MM.1S (cell line): ENCODE data around the gene GALM.

Experiments
- DNase-seq: peaks from one replicate; pipeline ENCODE4 v3.0.0-alpha.2; 2015
- H2AFZ ChIP-seq: fragments of 300-600 bp; sonication (generic); 2 replicates; pipeline ENCODE4 v1.6.0; 2016; ENCODE audit warnings: antibody characterized with exemption, low read length
- H3F3A ChIP-seq: fragments of 300-600 bp; sonication (generic); 2 replicates; pipeline ENCODE4 v1.6.1; 2016; ENCODE audit warnings: mild to moderate bottlenecking, antibody characterized with exemption, low read length, moderate library complexity, mixed read lengths; ENCODE audit not compliant: insufficient read depth
- H3K27ac ChIP-seq: fragments of 300-600 bp; sonication (generic); 2 replicates; pipeline ENCODE4 v1.5.1; 2016; ENCODE audit warnings: mild to moderate bottlenecking, low read length
- H3K27me3 ChIP-seq: fragments of 300-600 bp; sonication (generic); replicated peaks from 2 replicates; pipeline ENCODE4 v1.6.0; 2016; ENCODE audit warnings: low read length; ENCODE audit not compliant: insufficient read depth
- H3K36me3 ChIP-seq: fragments of 300-600 bp; sonication (generic); replicated peaks from 2 replicates; pipeline ENCODE4 v1.6.1; 2016; ENCODE audit warnings: mild to moderate bottlenecking, low read length, mixed read lengths; ENCODE audit not compliant: insufficient read depth
- H3K4me1 ChIP-seq: fragments of 300-600 bp; sonication (generic); 2 replicates; pipeline ENCODE4 v1.6.1; 2016; ENCODE audit warnings: low read length, mixed read lengths
- H3K4me2 ChIP-seq: fragments of 300-600 bp; sonication (generic); 2 replicates; pipeline ENCODE4 v1.6.0; 2016; ENCODE audit warnings: low read depth, low read length
- H3K4me3 ChIP-seq: fragments of 300-600 bp; sonication (generic); 2 replicates; pipeline ENCODE4 v1.5.1; 2016; ENCODE audit warnings: low read length, mixed read lengths
- H3K79me2 ChIP-seq: fragments of 300-600 bp; sonication (generic); 2 replicates; pipeline ENCODE4 v1.6.1; 2016; ENCODE audit warnings: mixed run types, low read length, mixed read lengths
- H3K9ac ChIP-seq: fragments of 300-600 bp; sonication (generic); 2 replicates; pipeline ENCODE4 v1.6.1; 2016; ENCODE audit warnings: low read length, mixed read lengths
- H3K9me2 ChIP-seq: fragments of 300-600 bp; sonication (generic); replicated peaks from 2 replicates; pipeline ENCODE4 v1.6.1; 2016; ENCODE audit warnings: mild to moderate bottlenecking, low read length, mixed read lengths; ENCODE audit not compliant: insufficient read depth
- H3K9me3 ChIP-seq: fragments of 300-600 bp; sonication (generic); replicated peaks from 2 replicates; pipeline ENCODE4 v1.6.1; 2016; ENCODE audit warnings: mild to moderate bottlenecking, low read length, mixed read lengths; ENCODE audit not compliant: insufficient read depth
- H4K20me1 ChIP-seq: fragments of 300-600 bp; sonication (generic); 2 replicates; pipeline ENCODE4 v1.6.1; 2016; ENCODE audit warnings: mild to moderate bottlenecking, low read length, moderate library complexity, mixed read lengths; ENCODE audit not compliant: insufficient read depth
- CTCF ChIP-seq: fragments of 300-600 bp; sonication (generic); IDR thresholded peaks from 2 replicates; pipeline ENCODE4 v1.5.1; 2016; ENCODE audit warnings: antibody characterized with exemption, low read length, mixed read lengths
- EZH2 ChIP-seq: fragments of 300-600 bp; sonication (generic); optimal IDR thresholded peaks from 2 replicates; pipeline ENCODE3; 2017; ENCODE audit warnings: low read depth, mild to moderate bottlenecking, antibody characterized with exemption, low read length, mixed read lengths
- EZH2phosphoT487 ChIP-seq: fragments of 300-600 bp; sonication (generic); IDR thresholded peaks from 2 replicates; pipeline ENCODE4 v1.6.1; 2018; ENCODE audit warnings: antibody characterized with exemption, low read length

The GALM gene

GRCh38 chr2:38718601-38719000 lies 52.7 kb downstream of the GALM start:
- Histone ChIP-seq H3K27ac (no peak overlapping the region), H3K9ac (no peak overlapping the region), H4K20me1 (no peaks in the 10 kb centered on the region), H3K4me1 (peaks cover 35% of the 10 kb centered on the region), H3K4me3 (no peak overlapping the region), H3K9me2 (no peaks in the 10 kb centered on the region), H3K36me3 (peaks cover 9% of the 10 kb centered on the region), H3F3A (peaks cover 36% of the 10 kb centered on the region), H3K4me2 (no peak overlapping the region), H3K9me3 (no peaks in the 10 kb centered on the region), H3K27me3 (no peaks in the 10 kb centered on the region), H2AFZ (no peak overlapping the region), H3K79me2 (peaks cover 31% of the 10 kb centered on the region)
- TF ChIP-seq CTCF: no peak
- no peak for TF ChIP-seq EZH2phosphoT487
- no peak for TF ChIP-seq EZH2
- no peak for DNase-seq

DNA sequence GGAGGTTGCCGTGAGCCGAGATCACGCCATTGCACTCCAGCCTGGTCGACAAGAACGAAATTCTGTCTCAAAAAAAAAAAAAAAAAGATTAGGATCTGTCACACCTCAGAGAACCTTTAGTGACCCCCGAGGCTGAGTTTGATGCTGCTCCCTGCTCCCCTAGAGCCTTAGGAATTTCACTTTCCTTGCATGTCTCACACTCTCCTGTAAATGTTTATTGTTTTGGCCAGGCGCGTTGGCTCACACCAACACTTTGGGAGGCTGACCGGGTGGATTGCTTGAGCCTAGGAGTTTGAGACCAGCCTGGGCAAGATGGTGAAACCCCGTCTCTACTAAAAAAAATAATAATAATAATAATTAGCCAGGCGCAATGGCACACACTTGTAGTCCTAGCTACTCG lies 53.8 kb downstream of the GALM start:
- no peak overlapping the region for H3K9ac ChIP-seq

DNA sequence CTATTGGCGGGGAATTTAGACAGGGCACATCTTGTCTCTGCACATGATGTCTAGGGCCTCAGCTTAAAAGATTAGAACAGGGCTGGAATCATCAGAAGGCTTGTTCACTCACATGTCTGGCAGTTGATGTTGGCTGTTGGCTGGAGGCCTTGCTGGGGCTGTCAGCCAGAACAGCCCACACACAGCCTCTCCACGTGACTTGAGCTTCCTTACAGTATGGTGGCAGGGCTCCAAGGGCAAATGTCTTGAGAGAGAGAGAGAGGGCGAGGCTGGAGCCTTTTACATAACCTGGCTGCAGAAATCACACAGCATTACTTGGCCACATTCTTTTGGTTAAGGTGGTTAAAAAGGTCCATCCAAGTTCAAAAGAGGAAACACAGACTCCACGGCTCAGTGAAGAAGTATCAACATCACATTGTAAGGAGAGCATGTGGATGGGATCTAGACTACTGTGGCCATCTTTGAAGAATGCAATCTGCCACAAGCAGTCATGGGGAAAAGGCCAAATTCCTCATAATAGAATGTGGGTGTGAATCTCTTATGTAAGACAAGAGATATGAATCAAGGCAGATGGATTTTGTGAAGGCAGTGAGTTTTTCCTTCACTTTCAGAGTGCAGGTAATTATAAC lies 54.8 kb downstream of the GALM start:
- Histone ChIP-seq H2AFZ (no peak overlapping the region), H3K4me2 (no peak overlapping the region)

More for the DNA sequence above, 53.8 kb downstream of the GALM start:
- H3K79me2 ChIP-seq: peaks cover 30% of the 10 kb centered on the region
- H3K27me3 ChIP-seq: no peaks in the 10 kb centered on the region
- no peak overlapping the region for H3K4me2 ChIP-seq
- H3K9me3 ChIP-seq: no peaks in the 10 kb centered on the region
- peaks cover 9% of the 10 kb centered on the region for H3K36me3 ChIP-seq
- H3K27ac ChIP-seq: no peak overlapping the region
- no peak overlapping the region for H3K4me3 ChIP-seq
- H2AFZ ChIP-seq: no peak overlapping the region
- TF ChIP-seq EZH2: no peak
- TF ChIP-seq CTCF: no peak
- TF ChIP-seq EZH2phosphoT487: no peak
- peaks cover 37% of the 10 kb centered on the region for H3F3A ChIP-seq
- DNase-seq: no peak
- no peaks in the 10 kb centered on the region for H3K9me2 ChIP-seq
- peaks cover 35% of the 10 kb centered on the region for H3K4me1 ChIP-seq
- H4K20me1 ChIP-seq: no peaks in the 10 kb centered on the region

More for the DNA sequence above, 54.8 kb downstream of the GALM start:
- peaks cover 25% of the 10 kb centered on the region for H3K79me2 ChIP-seq
- no peaks in the 10 kb centered on the region for H4K20me1 ChIP-seq
- peaks cover 35% of the 10 kb centered on the region for H3K4me1 ChIP-seq
- H3K9ac ChIP-seq: no peak overlapping the region
- H3K4me3 ChIP-seq: no peak overlapping the region
- H3F3A ChIP-seq: peaks cover 37% of the 10 kb centered on the region
- no peaks in the 10 kb centered on the region for H3K9me2 ChIP-seq
- H3K27ac ChIP-seq: peak overlapping the region; percentile 9; the same call in 1 of the 2 replicates
- H3K27me3 ChIP-seq: no peaks in the 10 kb centered on the region
- H3K9me3 ChIP-seq: no peaks in the 10 kb centered on the region
- DNase-seq: peak; percentile 45
- no peak for TF ChIP-seq EZH2phosphoT487
- no peak for TF ChIP-seq EZH2
- no peak for TF ChIP-seq CTCF
- H3K36me3 ChIP-seq: peaks cover 7% of the 10 kb centered on the region
